ENCODE data around the gene EFCAB11.

EFCAB11 gene

DNA sequence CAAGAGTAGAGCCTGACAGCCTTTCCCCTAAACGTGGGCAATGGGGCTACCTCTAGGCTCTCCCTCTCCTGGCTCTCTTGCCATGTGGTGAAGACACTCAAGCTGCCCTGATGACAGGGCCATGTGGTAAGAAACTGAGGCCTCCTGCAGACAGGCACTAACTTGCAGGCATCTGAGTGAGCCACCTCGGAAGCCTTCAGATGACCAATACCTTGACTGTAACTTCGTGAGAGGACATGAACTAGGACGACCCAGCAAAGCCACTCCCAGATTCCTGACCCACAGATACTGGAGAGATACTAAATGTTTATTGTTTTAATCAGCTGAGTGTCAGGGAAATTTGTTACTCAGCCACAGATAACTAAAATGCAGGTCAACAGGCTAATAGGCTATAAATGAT is 96.4 kb downstream of the EFCAB11 start:
- DNase-seq, result no peak

DNA sequence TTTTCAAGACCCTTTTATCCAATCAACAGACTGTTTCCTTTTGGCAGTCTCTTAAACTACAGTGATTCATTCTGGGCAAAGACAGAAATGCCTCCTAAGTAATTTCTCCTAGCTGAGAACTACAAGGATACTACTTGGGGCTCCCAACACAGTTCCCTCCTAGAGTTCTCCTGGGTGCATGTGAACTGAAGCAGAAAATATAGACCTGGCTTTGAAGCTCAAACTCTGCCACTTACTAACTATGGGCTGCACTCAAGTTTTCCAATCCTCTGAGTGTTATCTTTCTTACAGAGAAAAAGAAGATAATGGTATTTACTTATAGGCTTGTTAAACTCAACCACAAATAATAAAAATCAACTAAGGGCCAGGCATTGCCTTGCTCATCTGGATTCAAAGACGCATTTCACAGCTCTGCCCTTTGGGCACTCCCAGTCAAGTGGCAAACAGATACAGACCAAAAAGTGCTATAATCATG is 97.6 kb downstream of the EFCAB11 start:
- no peak for DNase-seq

DNA sequence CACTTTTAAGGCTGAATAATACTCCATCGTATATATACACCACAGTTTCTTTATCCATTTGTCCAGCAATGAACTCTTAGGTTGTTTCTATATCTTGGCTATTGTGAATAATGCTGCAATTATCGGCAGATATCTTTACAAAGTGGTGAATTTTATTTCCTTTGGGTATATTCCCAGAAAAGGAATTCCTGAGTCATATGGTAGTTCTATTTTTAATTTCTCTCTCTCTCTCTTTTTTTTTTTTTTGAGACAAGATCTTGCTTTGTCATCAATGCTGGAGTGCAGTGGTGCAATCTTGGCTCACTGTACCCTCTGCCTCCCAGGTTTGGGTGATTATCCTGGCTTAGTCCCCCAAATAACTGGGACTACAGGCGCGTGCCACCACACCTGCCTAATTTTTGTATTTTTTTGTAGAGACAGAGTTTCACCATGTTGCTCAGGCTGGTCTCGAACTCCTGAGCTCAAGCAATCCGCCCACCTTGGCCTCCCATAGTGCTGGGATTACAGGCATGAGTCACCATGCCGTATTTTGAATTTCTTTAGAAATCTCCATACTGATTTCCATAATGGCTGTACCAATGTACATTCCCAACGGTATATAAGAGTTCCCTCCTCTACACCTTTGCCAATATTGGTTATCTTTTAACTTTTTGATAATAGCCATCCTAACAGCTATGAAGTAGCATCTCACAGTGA is 98.4 kb downstream of the EFCAB11 start:
- DNase-seq, result no peak

DNA sequence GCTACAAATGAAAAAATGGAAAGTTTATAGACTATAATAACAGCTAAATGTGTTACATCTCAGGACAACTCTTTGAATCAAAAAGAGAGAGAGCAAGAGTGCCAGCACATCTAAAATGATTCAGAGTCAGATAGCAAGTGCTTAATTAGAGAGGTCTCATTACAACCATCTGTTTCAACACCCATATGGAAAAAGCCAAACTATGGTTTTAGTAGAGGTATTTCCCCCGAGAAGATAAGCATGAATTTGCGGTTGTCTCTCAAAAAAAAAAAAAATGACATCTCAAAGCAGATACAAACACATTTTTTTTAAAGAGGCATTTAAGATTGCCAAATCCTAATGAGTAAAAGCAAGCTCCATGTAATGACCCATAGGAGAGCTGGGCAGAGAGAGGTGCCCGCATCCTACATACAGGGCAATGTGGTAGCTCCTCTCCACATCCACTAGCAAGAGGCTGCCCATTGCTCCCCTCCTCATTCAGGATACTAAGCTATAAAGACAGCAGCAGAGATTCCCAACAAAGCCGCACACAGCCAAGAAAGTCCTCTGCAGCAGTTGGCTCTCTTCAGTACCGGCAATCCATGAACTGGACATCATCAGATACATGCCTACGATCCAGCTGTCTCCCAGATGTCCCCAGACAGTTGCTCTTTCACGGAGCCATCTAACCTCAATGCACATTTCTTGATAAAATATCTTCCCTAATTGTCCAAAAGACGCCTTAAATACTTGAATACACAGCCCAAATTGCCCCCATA is 100.4 kb downstream of the EFCAB11 start:
- no peak for DNase-seq

DNA sequence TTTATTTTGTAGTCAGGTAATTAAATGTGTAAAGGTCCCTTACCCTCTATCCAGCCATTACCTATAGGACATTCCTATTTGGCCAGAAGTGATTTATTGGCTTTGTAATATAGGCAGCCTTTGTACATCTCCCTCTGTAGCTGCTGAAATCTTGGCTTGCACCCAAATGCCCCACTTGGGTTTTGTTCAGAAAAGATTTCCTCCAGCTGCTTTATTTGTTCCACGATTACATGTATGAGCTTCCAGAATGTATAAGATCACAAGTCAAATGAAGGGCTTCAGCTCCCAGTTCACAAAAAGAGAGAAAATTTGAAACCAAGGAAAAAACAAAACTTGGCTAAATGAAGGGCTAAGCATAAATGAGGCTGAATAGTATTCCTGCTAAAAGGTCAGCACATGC is 103.4 kb downstream of the EFCAB11 start:
- peak; percentile 58 to 85 for DNase-seq

DNA sequence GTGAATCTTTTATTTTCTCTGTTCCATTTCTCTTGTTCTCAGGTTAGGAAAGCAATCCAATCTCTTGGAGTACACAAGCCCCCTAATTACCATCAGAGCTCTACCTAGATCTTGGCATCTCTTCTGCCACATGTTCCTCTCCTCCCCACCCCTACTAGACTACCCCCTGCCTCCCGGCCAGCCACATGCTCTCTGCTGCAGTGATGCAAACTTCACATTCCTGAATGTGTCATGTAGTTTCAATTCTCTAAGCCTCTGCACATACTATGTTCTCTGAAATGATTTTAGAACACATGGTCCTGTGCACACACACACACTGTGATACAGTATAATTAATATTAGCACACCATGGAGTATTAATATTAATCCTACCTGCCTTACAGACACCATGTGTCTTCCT is 104.6 kb downstream of the EFCAB11 start:
- DNase-seq, result no peak

DNA sequence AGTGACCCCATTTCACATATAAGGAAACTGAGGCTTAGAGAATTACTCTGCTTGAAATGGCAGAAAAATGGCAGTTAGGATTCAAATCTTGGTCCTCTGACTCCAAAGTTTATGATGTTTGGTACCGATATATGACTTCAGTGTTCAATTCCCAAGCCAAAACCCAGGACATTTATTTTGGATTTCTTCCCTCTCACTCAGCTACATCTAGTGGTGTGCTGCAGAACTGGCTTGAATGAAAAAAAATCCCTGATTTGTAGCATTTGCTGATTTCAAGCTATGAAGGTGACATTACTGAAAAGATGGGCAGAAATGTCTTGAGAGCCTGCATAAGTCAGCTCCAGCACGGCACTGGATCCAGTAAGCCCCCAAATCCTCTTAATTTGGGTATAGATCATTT is 106.4 kb downstream of the EFCAB11 start:
- DNase-seq, result no peak

DNA sequence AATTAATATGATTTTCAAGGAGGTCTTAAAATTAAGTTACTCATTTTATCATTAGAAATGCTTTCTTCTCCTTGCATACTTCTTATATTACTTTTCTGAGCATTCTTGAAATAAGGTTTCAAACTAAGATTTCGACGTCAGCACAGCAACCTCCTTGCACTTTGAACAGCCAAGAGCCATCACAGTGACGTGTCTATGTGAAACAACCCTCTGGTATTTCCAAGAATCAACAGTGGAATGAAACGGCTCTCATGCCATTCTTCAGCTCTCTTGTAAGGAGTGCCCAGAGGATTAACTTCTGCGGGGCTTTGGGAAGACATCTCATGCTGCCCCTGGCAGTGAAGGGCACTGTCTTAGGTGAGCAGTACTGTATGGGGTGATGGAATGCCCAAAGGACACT is 109.2 kb downstream of the EFCAB11 start:
- no peak for DNase-seq

DNA sequence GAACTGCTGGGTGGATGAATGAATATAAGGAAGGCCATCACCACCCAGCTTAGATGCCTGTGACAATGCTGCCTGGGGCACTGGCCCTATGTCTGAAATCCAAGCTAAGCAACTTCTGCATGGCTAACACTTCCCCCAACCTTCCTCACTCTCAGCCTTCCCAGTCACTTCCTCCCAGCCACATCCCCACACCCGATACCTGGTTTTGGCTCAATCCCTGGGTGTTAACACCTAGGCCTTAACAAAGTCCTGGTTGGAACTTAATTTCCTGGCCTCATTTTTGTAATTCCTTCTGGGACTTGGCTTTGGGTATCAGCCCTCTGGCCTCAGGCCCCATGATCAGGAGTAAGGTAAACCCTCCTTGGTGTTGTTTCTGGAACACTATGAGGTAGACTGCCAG is 110.0 kb downstream of the EFCAB11 start:
- DNase-seq, result no peak

DNA sequence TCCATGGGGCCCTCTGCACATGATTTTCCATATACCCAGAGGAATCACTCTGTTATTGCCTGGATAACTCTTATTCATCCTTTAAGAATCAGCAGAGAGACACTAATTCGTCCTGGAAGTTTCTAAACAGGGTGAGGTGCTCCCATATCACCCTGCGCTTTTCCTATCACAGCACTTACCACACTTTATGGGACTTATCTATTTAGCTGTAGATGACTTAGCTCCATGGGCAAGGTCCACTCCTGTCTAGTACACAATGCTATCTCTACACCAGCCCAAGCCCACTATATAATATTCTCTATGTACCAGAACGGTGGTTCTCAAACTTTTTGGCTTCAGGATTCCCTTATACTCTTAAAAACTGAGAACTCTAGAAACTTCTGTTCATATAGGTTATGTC is 111.7 kb downstream of the EFCAB11 start:
- DNase-seq, result no peak

DNA sequence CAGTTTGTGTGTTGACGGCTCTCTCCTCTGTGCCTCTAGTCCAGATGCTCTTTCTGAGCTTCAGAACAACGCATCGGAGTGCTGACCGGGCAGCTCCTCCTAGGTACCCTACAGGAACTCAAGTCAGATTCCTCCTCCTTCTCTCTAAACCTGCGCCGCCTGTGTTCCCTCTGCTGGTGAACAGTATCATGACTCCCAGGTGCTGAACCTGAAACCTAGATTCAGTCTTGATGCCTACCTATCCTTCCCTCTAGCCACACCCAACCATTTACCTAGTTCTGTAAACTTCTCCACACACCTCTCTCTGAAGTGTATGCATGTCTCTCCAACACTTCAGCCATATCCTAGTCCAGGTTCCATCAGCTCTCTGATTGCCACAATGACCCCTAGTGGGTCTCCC is 112.7 kb downstream of the EFCAB11 start:
- no peak for DNase-seq

DNA sequence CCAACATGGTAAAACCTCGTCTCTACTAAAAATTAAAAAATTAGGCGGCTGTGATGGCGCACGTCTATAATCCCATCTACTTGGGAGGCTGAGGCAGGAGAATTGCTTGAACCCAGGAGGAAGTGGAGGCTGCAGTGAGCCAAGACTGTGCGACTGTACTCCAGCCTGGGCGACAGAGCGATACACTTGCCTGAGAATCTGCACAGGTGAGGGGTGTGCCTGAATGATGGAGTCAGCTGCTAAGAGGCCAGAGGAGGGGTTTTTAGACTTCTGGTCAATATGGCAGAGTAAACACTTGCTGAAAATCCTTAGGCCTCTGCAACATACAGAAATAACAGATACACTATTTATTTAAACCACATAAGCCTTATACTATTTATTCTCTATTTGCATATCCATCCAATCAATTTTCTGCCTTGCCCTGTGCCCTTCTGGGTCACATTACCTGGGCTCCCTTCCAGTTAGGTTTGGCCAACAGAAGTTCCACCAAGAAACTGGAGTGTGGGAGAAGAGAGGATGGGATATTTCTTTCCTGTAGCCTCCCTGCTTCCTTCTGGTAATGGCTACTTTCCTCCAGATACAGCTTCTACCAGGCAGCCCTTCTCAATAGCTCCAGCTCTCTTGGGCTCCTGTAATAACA is 117.6 kb downstream of the EFCAB11 start:
- DNase-seq, result no peak

DNA sequence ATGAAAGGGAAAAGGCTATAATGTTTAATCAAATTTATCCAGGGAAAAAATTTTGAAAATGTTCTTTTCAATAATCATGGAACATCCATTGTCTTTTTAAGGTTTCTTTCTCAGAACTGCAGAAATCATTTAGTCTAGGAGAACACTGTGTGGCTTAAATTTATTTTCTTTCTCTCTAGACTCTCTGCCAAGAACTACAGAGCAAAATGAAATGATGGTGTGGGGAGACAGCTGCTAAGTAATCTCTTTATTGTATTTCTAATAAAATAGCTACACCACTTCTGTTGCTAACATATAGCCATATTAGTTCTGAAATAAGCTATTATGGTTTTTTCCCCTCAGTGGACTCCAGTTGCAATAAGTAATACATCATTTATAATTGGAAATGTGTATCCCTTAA is 120.9 kb downstream of the EFCAB11 start:
- DNase-seq, result no peak

DNA sequence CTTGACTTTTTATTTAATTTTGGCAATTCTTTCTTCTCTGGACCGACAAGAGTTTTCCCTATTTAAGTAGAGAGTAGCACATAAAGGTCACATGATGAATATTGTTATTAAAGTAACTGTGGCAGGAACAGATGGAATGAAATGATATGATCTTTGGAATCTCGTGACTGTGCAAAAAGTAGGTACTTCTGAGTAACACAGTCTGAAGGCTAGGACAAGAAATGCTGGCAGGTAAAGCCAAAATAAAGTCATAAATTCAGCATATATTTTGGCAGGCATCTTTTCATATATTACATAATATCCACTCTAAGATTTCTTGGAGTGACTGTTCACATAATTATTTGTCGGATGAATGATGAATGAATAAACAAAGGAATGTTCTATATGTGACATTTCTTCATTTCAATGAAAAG is 121.4 kb downstream of the EFCAB11 start:
- DNase-seq, result no peak

DNA sequence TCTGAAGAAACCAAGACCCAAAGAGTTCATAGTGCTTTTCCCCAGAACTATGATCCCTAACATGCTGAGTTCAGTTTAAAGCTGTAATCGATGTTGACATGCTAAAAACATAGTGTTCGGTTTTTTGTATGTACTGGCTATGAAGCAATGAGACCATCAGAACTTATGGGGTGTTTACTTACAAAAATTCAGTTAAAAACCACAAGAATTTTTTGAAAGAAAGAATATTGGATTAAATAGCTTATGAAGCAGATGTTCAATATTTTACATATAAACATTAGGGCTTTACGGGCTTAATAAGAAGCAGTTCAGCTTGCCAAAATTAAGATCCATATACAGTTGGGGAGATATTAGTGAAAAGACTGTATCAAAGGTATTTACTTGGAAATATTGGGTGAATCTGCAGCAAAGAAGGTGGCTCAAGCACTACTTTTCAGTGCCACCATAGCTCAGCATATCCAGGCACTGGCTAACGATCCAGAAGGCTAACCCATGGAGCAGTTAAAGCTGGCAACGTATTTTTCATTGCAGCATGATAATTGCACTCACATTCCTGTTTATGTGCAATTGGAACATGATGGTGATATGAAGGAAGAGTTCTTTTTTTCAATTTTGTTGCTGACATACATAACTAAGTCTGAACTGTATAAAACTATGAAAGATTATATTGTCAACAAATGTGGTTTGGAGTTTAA is 125.9 kb downstream of the EFCAB11 start:
- DNase-seq, result no peak

DNA sequence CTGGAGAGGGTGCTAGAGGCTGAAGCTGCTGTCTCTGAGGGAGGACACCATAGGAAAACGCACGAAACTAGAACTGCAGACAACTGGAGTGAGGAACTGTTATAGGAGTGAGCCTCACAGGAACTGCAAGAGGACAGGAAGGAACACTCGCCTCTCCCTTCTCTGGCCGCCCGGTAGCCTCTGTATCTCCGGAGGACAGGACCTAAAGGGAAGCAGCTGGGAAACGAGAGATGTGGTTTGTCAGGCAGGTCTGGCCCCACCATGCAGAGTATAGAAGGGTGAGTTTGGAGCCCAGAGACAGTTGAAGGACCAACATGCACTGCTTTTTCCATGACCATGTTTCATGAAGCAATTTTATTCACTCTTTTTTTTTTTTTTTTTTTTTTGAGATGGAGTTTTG is 127.3 kb downstream of the EFCAB11 start:
- DNase-seq, result no peak

DNA sequence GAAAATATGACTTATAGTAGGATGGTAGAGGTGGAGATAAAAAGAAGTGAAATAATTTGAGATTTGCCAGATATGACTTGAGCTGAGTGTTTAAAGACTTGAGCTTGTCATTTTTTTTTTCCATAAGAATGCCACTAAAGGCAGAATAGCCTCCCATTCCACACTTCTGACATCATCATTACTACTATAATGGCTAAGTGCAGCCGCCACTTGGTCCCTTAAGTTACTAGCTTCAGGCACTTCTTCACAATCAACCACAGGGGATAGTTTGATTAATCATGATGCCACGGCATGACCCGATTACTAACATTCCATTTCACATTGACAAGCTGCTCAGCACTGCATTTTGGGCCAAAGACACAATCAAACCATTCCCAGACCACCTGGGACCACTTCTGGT is 127.9 kb downstream of the EFCAB11 start:
- no peak for DNase-seq

DNA sequence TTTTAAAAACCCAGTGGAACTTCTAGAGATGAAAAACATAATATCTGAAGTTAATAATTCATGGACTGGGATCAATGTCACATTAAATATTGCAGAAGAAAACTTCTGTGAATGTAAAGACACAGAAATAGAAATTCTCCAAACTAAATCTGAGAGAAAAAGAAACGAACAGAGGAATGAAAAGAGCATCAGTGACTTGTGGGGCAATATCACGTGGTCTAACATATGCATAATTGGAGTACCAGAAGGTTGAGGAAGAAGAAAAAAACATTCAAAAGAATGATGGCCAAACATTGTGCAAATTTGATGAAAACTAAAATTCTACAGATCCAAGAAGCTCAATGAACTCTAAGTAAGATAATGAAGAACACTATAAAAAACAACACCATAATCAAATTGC is 130.8 kb downstream of the EFCAB11 start:
- DNase-seq, result no peak

DNA sequence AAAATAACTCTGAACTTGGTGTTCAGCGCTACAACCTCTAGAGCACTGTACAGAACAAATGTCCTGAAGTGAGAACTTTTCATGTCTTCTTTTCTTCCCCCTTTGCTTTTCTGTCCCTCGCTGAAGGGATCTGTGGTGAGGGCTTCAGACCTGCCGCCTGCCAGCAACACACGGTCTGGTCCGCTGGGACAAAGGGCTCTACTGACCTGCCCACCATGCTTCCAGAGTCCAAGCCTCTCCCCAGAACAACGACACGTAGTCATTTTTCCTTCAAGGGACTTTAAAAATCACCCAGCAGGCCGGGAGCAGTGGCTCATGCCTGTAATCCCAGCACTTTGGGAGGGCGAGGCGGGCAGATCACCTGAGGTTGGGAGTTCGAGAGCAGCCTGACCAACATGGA is 140.4 kb downstream of the EFCAB11 start:
- no peak for DNase-seq

DNA sequence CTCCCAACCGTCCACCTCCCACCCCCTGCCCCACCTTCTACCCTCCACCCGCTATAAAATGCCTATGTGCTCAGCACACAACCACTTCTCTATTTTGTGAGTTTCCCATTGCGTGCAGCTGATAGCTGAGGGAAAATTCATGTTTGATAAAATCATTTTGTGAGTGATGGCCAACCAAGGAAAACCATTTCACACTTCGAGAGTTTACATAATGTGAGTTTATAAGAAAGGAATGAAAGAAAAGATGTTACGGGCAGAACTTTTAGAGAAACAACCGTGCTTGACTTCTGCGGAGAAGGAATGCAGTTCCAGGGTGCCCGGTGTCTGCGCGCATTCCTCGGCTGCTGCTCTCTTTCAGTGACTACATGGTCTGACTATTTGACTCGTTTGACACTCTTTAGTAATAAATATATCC is 140.9 kb downstream of the EFCAB11 start:
- no peak for DNase-seq

DNA sequence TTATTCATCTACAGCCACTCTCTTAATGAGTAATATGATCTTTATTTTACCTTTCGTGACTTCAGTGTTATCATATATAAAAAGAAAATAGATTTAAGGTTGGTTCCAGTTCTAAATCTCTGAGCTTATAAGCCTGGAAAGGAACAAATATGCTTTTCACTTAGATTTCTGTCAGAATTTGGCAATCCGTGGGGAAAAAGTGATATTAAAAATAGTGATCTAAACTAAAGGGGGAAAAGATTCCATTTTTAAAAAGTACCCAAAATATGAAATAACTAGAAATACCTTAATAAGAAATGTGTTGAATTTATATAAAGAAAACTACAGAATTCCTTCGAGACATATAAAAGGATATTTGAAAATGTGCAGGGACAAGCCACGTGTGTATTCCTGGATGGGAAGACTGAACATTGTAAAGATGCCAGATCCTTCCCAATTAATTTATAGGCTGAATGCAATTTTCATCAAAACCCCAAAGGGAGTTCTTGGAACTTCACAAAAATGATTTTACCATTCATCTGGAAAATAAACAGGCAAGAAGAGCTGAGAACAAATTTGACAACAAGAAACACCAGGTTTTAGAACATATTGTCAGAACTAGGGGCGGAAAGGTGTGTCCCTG is 142.5 kb downstream of the EFCAB11 start:
- DNase-seq, result no peak

DNA sequence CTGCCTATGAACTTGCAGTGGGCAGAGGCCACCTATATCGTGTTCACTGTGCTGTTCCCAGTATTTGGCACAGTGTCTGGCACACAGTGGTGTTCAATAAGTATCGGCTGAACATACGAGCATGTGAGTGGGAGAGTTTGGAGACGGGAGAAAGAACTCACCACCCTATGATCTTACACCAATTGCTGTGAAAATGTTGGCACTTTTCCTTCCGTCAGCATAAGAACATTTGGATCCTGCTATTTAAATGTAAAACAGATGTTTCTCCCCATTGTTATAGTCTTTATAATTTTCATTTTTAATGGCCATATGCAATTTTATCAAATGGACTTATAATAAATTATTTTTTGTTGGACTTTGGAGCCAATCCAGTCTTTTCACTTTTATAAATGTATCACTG is 144.4 kb downstream of the EFCAB11 start:
- no peak for DNase-seq

DNA sequence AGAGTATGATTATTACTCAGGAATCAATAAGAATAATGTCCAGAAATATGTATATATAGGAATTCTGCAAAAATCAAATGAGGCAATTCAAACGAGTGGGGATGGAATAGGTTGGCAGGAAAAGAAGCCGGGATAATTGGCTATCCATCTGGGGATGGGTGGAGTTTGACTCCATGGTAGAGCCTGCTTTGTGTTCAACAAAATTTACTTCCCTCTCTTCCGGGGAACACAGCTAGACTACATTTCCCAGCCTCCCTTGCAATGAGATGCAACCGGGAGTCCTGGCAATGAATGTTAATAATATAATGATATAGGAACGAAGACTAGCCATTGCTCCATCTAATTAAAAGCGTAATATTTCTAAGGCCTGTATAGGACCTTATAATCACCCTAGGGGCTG is 146.6 kb downstream of the EFCAB11 start:
- DNase-seq, result no peak

Data from NCI-H187 (cell line).